ENCODE data around the gene OPALIN.

OPALIN gene

GRCh38 chr10:96319754-96320474 lies 38.9 kb downstream of the OPALIN start:
- no peaks in the 10 kb centered on the region for H3K9me3 ChIP-seq
- no peak overlapping the region for H3K4me3 ChIP-seq (ENCODE audit: low read depth, low read length)
- no peaks in the 10 kb centered on the region for H3K36me3 ChIP-seq
- no peaks in the 10 kb centered on the region for H3K4me1 ChIP-seq
- H3K27me3 ChIP-seq: peaks cover 5% of the 10 kb centered on the region
- TF ChIP-seq CTCF (IDR thresholded peaks at IDR 0.05; ENCODE audit: low read depth, low read length): no peak
- no peak for DNase-seq

DNA sequence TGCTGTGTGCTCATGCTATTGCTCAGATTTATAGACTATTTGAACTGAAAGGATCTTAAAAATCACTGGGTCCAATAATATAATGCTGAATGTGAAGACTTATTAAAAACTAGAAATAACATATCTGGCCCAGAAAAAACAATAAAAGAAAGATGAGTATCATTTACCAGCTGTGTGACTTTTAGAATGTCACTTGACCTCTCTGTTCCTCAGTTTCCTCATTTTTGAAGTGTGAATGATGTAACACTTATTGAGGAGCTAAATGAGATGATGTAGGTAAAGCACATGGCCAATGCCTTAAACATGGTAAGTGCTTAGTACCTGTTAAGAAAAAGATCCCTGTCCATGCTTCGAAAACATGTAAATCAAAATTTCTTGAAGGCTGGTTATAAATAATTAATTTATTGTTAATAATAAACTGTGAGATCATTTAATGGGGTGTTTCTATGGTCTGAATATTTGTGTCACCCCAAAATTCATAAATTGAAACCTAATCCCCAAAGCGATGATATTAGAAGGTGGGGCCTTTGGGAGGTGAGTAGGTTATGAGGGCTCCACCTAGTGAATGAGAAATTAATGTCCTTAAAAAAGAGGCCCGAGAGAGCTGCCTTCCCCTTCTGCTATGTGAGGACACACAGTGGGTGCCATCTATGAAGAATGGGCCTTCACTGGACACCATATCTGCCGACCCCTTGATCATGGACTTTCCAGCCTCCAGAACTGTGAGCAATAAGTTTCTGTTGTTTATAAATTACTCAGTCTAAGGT lies 41.6 kb downstream of the OPALIN start:
- no peak for DNase-seq
- no peak for TF ChIP-seq CTCF (IDR thresholded peaks at IDR 0.05; ENCODE audit: low read depth, low read length)

GRCh38 chr10:96313344-96313743 lies 45.5 kb downstream of the OPALIN start:
- Histone ChIP-seq H3K9me3 (no peaks in the 10 kb centered on the region), H3K4me3 (ENCODE audit: low read depth, low read length) (no peak overlapping the region), H3K27me3 (no peaks in the 10 kb centered on the region), H3K4me1 (no peaks in the 10 kb centered on the region), H3K36me3 (no peaks in the 10 kb centered on the region)
- DNase-seq: no peak
- no peak for TF ChIP-seq CTCF (IDR thresholded peaks at IDR 0.05; ENCODE audit: low read depth, low read length)

More for the DNA sequence above, 41.6 kb downstream of the OPALIN start:
- Histone ChIP-seq H3K4me1 (no peaks in the 10 kb centered on the region), H3K36me3 (no peaks in the 10 kb centered on the region), H3K4me3 (ENCODE audit: low read depth, low read length) (no peak overlapping the region), H3K9me3 (no peaks in the 10 kb centered on the region), H3K27me3 (no peaks in the 10 kb centered on the region)

DNA sequence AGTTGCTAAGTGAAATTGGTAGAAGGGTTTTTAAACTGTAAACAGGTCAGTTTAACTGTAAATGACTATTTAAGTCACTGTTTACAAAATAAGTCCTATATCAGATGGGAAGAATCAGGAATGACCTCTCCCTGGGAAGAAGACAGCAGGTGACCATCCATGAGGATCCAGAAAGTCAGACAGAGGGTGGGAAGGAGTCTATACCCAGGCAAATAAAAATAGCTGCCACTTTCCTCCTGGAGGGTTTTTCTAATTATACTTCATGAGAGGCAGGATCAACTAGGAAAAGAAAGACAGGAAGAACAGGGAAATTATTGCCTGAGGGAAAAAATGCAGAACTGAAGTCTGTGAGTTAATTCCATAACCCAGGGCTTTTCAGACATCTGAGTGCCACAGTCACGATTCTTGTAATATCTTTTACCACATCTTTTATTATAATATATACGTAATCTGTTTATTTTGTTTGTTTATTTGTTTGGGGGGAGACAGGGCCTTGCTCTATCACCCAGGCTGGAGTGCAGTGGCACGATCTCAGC lies 47.6 kb downstream of the OPALIN start:
- no peak for TF ChIP-seq CTCF (IDR thresholded peaks at IDR 0.05; ENCODE audit: low read depth, low read length)
- Histone ChIP-seq H3K27me3 (no peaks in the 10 kb centered on the region), H3K4me1 (no peaks in the 10 kb centered on the region), H3K9me3 (no peaks in the 10 kb centered on the region), H3K4me3 (ENCODE audit: low read depth, low read length) (no peak overlapping the region), H3K36me3 (no peaks in the 10 kb centered on the region)
- no peak for DNase-seq

DNA sequence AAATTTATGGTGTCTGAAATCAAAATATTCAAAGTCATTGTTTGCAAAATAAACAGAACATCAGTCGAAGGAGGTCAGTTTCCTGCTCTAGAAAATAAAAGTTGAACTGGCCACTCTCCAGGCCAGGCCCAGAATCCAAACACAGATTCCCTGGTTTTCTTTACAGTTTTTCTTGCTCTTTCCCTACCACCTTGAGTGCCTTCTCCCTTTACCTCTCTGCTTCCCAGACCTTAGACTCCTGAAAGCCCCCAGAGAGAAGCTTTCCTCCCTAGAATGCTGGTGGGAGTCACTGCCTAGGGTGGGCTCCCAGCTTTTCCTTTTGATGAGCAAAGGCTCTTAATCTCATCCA lies 48.5 kb downstream of the OPALIN start:
- H3K4me3 ChIP-seq (ENCODE audit: low read depth, low read length): no peak overlapping the region
- H3K27me3 ChIP-seq: no peaks in the 10 kb centered on the region
- no peak for TF ChIP-seq CTCF (IDR thresholded peaks at IDR 0.05; ENCODE audit: low read depth, low read length)
- no peak for DNase-seq
- H3K9me3 ChIP-seq: no peaks in the 10 kb centered on the region
- H3K36me3 ChIP-seq: no peaks in the 10 kb centered on the region
- no peaks in the 10 kb centered on the region for H3K4me1 ChIP-seq
